Neural progenitor cell (in vitro differentiated cells): Measurements from ENCODE around the gene CCDC93.

Experiments
- CTCF ChIP-seq: fragments of 200-600 bp; sonication (generic); IDR thresholded peaks from 2 replicates; pipeline ENCODE4 v1.5.1; 2017; ENCODE audit warnings: antibody characterized with exemption, mild to moderate bottlenecking
- EZH2 ChIP-seq: fragments of 200-600 bp; sonication (generic); IDR thresholded peaks from 2 replicates; pipeline ENCODE4 v1.6.1; 2017; ENCODE audit warnings: antibody characterized with exemption, mild to moderate bottlenecking, moderate library complexity

GRCh38 chr2:117989854-117990438, 23.9 kb downstream of the CCDC93 start:
- TF ChIP-seq CTCF (no peak), EZH2 (no peak)
